ENCODE results near the gene SLC35F3. TPM values are rescaled to one million over a fixed set of nuclear protein-coding genes. Genes with fewer than 3 reads are reported as not detected.

The SLC35F3 gene
- total RNA-seq, 1 donor from 2014 or later = 0.25 TPM

GRCh38 chr1:234250747-234251146 is 346.3 kb downstream of the SLC35F3 start:
- TF ChIP-seq CTCF (IDR thresholded peaks at IDR 0.05; ENCODE audit: unreplicated experiment) = no peak
- no peak for DNase-seq (ENCODE audit: low spot score in 2 of 2, unreplicated experiment in 2 of 2)
- Mint-ChIP-seq H3K9me3 (peaks cover 12% of the 10 kb centered on the region), H3K27me3 (ENCODE audit: low read depth) (peaks cover 8% of the 10 kb centered on the region), H3K4me3 (no peak overlapping the region), H3K27ac (no peak overlapping the region), H3K36me3 (no peaks in the 10 kb centered on the region), H3K4me1 (no peaks in the 10 kb centered on the region)

GRCh38 chr1:234253732-234254131 is 349.3 kb downstream of the SLC35F3 start:
- Mint-ChIP-seq H3K27me3 (ENCODE audit: low read depth) (peaks cover 12% of the 10 kb centered on the region), H3K9me3 (peaks cover 14% of the 10 kb centered on the region), H3K36me3 (no peaks in the 10 kb centered on the region), H3K27ac (no peak overlapping the region), H3K4me1 (no peaks in the 10 kb centered on the region), H3K4me3 (no peak overlapping the region)
- TF ChIP-seq CTCF (IDR thresholded peaks at IDR 0.05; ENCODE audit: unreplicated experiment) = no peak
- DNase-seq (ENCODE audit: low spot score in 2 of 2, unreplicated experiment in 2 of 2) = no peak

- Mint-ChIP-seq H3K36me3 (no peaks in the 10 kb centered on the region), H3K4me3 (no peak overlapping the region), H3K27me3 (ENCODE audit: low read depth) (peaks cover 30% of the 10 kb centered on the region), H3K9me3 (peaks cover 11% of the 10 kb centered on the region), H3K4me1 (no peaks in the 10 kb centered on the region), H3K27ac (no peak overlapping the region)
- DNase-seq (ENCODE audit: low spot score in 2 of 2, unreplicated experiment in 2 of 2) = no peak
- no peak for TF ChIP-seq CTCF (IDR thresholded peaks at IDR 0.05; ENCODE audit: unreplicated experiment)
Observed at GRCh38 chr1:234256359-234256758, 351.9 kb downstream of the SLC35F3 start.

- H3K27me3 Mint-ChIP-seq (ENCODE audit: low read depth) = peaks cover 44% of the 10 kb centered on the region
- H3K4me3 Mint-ChIP-seq = no peak overlapping the region
- no peak for DNase-seq (ENCODE audit: low spot score in 2 of 2, unreplicated experiment in 2 of 2)
- peaks cover 11% of the 10 kb centered on the region for H3K9me3 Mint-ChIP-seq
- H3K27ac Mint-ChIP-seq = no peak overlapping the region
- no peaks in the 10 kb centered on the region for H3K36me3 Mint-ChIP-seq
- H3K4me1 Mint-ChIP-seq = no peaks in the 10 kb centered on the region
- TF ChIP-seq CTCF (IDR thresholded peaks at IDR 0.05; ENCODE audit: unreplicated experiment) = no peak
Observed at GRCh38 chr1:234258071-234258470, 353.6 kb downstream of the SLC35F3 start.

GRCh38 chr1:234260578-234260977 is 356.1 kb downstream of the SLC35F3 start:
- Mint-ChIP-seq H3K4me3 (no peak overlapping the region), H3K36me3 (no peaks in the 10 kb centered on the region), H3K27me3 (ENCODE audit: low read depth) (peaks cover 52% of the 10 kb centered on the region), H3K9me3 (peaks cover 11% of the 10 kb centered on the region), H3K4me1 (no peaks in the 10 kb centered on the region), H3K27ac (no peak overlapping the region)
- TF ChIP-seq CTCF (IDR thresholded peaks at IDR 0.05; ENCODE audit: unreplicated experiment) = no peak
- DNase-seq (ENCODE audit: low spot score in 2 of 2, unreplicated experiment in 2 of 2) = no peak

GRCh38 chr1:234261545-234261944 is 357.1 kb downstream of the SLC35F3 start:
- TF ChIP-seq CTCF (IDR thresholded peaks at IDR 0.05; ENCODE audit: unreplicated experiment) = no peak
- DNase-seq (ENCODE audit: low spot score in 2 of 2, unreplicated experiment in 2 of 2) = no peak
- no peaks in the 10 kb centered on the region for H3K4me1 Mint-ChIP-seq
- no peak overlapping the region for H3K27ac Mint-ChIP-seq
- no peak overlapping the region for H3K4me3 Mint-ChIP-seq
- H3K27me3 Mint-ChIP-seq (ENCODE audit: low read depth) = peaks cover 50% of the 10 kb centered on the region
- peaks cover 11% of the 10 kb centered on the region for H3K9me3 Mint-ChIP-seq
- no peaks in the 10 kb centered on the region for H3K36me3 Mint-ChIP-seq
